Mesendoderm (in vitro differentiated cells): ENCODE data around the gene KIR3DL3.
"Not testable (repeated sequence)": the region's sequence is repeated elsewhere in the genome, so short reads cannot be mapped to it uniquely, and the experiment has no call there.

Experiments
- DNase-seq: peaks from one replicate; pipeline ENCODE4 v3.0.0; 2013
- H2AK5ac ChIP-seq: 2 replicates; pipeline ENCODE4 v1.6.1; 2013; ENCODE audit warnings: low read length, inconsistent platforms
- H2BK120ac ChIP-seq: 2 replicates; pipeline ENCODE4 v1.6.1; 2013; ENCODE audit warnings: low read depth, mild to moderate bottlenecking, low read length, moderate library complexity, mixed read lengths
- H2BK15ac ChIP-seq: replicated peaks from 2 replicates; pipeline ENCODE4 v1.6.1; 2013; ENCODE audit warnings: low read depth, mild to moderate bottlenecking, moderate library complexity
- H2BK5ac ChIP-seq: 2 replicates; pipeline ENCODE4 v1.6.1; 2013; ENCODE audit warnings: low read length, inconsistent platforms
- H3K18ac ChIP-seq: 2 replicates; pipeline ENCODE4 v1.6.1; 2013; ENCODE audit warnings: mild to moderate bottlenecking, low read length, mixed read lengths
- H3K23ac ChIP-seq: one replicate; pipeline ENCODE4 v1.6.1; 2013; ENCODE audit warnings: low read length
- H3K27ac ChIP-seq: 2 replicates; pipeline ENCODE4 v1.5.1; 2013; ENCODE audit warnings: low read depth, mild to moderate bottlenecking, inconsistent platforms, low read length, moderate library complexity
- H3K27me3 ChIP-seq: 2 replicates; pipeline ENCODE4 v1.6.1; 2013; ENCODE audit warnings: low read length, control low read depth, mild to moderate bottlenecking, inconsistent platforms; ENCODE audit not compliant: insufficient read depth, poor library complexity
- H3K36me3 ChIP-seq: 2 replicates; pipeline ENCODE4 v1.6.1; 2013; ENCODE audit warnings: low read length, inconsistent platforms; ENCODE audit not compliant: control insufficient read depth, insufficient read depth
- H3K4ac ChIP-seq: one replicate; pipeline ENCODE4 v1.6.1; 2013; ENCODE audit warnings: low read depth, mild to moderate bottlenecking, low read length, moderate library complexity
- H3K4me1 ChIP-seq: 2 replicates; pipeline ENCODE4 v1.6.1; 2013; ENCODE audit warnings: low read depth, low read length, inconsistent platforms; ENCODE audit not compliant: control insufficient read depth
- H3K4me2 ChIP-seq: 2 replicates; pipeline ENCODE4 v1.6.1; 2013; ENCODE audit warnings: low read length
- H3K4me3 ChIP-seq: 2 replicates; pipeline ENCODE4 v1.5.1; 2013; ENCODE audit warnings: mild to moderate bottlenecking, low read length
- H3K56ac ChIP-seq: one replicate; pipeline ENCODE4 v1.6.1; 2013; ENCODE audit warnings: low read length
- H3K79me1 ChIP-seq: 2 replicates; pipeline ENCODE4 v1.6.1; 2013; ENCODE audit warnings: low read length, inconsistent platforms
- H3K79me2 ChIP-seq: 2 replicates; pipeline ENCODE4 v1.6.1; 2013; ENCODE audit warnings: mild to moderate bottlenecking, low read length; ENCODE audit not compliant: control insufficient read depth, insufficient read depth
- H3K9ac ChIP-seq: 2 replicates; pipeline ENCODE4 v1.6.1; 2013; ENCODE audit warnings: low read length, inconsistent platforms
- H4K5ac ChIP-seq: one replicate; pipeline ENCODE4 v1.6.1; 2013; ENCODE audit warnings: low read length
- H4K8ac ChIP-seq: one replicate; pipeline ENCODE4 v1.6.1; 2013; ENCODE audit warnings: low read depth, mild to moderate bottlenecking, control low read depth, low read length, moderate library complexity
- WGBS: extraction: QIAGEN DNeasy Blood & Tissue Kit; methylation state at CpG from one replicate; pipeline ENCODE4 v1.1.7; 2013; ENCODE audit warnings: low lambda C conversion rate, missing lambda C conversion rate; ENCODE audit not compliant: insufficient coverage; ENCODE audit errors: extremely low coverage; 5-methylcytosine and 5-hydroxymethylcytosine counted together

The KIR3DL3 gene

GRCh38 chr19:54738715-54739114, 14.5 kb downstream of the KIR3DL3 start:
- H3K4me2 ChIP-seq: no peak overlapping the region
- no peak overlapping the region for H2BK120ac ChIP-seq
- no peak overlapping the region for H3K23ac ChIP-seq
- H3K56ac ChIP-seq: no peak overlapping the region
- no peak overlapping the region for H4K5ac ChIP-seq
- H3K4me3 ChIP-seq: no peak overlapping the region
- H3K36me3 ChIP-seq: no peaks in the 10 kb centered on the region
- H3K27me3 ChIP-seq: no peaks in the 10 kb centered on the region
- no CpG with 5 or more reads among the region's 1 CpG for WGBS
- no peaks in the 10 kb centered on the region for H3K79me1 ChIP-seq
- no peak overlapping the region for H3K4ac ChIP-seq
- H3K79me2 ChIP-seq: no peaks in the 10 kb centered on the region
- H2BK15ac ChIP-seq: no peak overlapping the region
- no peak overlapping the region for H3K27ac ChIP-seq
- no peak for DNase-seq
- no peak overlapping the region for H2BK5ac ChIP-seq
- H3K9ac ChIP-seq: no peak overlapping the region
- no peak overlapping the region for H3K18ac ChIP-seq
- no peaks in the 10 kb centered on the region for H3K4me1 ChIP-seq
- H2AK5ac ChIP-seq: no peak overlapping the region
- H4K8ac ChIP-seq: no peak overlapping the region

- no peaks in the 10 kb centered on the region for H3K27me3 ChIP-seq
- H3K23ac ChIP-seq: no peak overlapping the region
- H3K4ac ChIP-seq: no peak overlapping the region
- no peak overlapping the region for H3K4me2 ChIP-seq
- no peak for DNase-seq
- no peak overlapping the region for H2BK120ac ChIP-seq
- no peak overlapping the region for H2AK5ac ChIP-seq
- H3K4me3 ChIP-seq: no peak overlapping the region
- no peak overlapping the region for H4K5ac ChIP-seq
- no peaks in the 10 kb centered on the region for H3K79me1 ChIP-seq
- H3K27ac ChIP-seq: no peak overlapping the region
- H3K18ac ChIP-seq: no peak overlapping the region
- no peak overlapping the region for H3K9ac ChIP-seq
- no peaks in the 10 kb centered on the region for H3K79me2 ChIP-seq
- no peak overlapping the region for H4K8ac ChIP-seq
- H2BK5ac ChIP-seq: no peak overlapping the region
- no peak overlapping the region for H2BK15ac ChIP-seq
- no peaks in the 10 kb centered on the region for H3K36me3 ChIP-seq
- H3K4me1 ChIP-seq: no peaks in the 10 kb centered on the region
- H3K56ac ChIP-seq: no peak overlapping the region
- WGBS: no CpG with 5 or more reads among the region's 13 CpGs
Measured at GRCh38 chr19:54739587-54740497, 15.6 kb downstream of the KIR3DL3 start.

GRCh38 chr19:54741950-54742349, 17.7 kb downstream of the KIR3DL3 start:
- H3K36me3 ChIP-seq, H3K4me3 ChIP-seq, H4K8ac ChIP-seq, H3K79me2 ChIP-seq, H2BK5ac ChIP-seq, H4K5ac ChIP-seq, DNase-seq, H3K9ac ChIP-seq, H3K27ac ChIP-seq, H3K4me1 ChIP-seq, H2BK120ac ChIP-seq, H2AK5ac ChIP-seq, H3K56ac ChIP-seq, H3K27me3 ChIP-seq, H3K4me2 ChIP-seq, H3K79me1 ChIP-seq, H3K4ac ChIP-seq, H3K23ac ChIP-seq, H2BK15ac ChIP-seq, H3K18ac ChIP-seq: not testable (repeated sequence)
- no CpG with 5 or more reads among the region's 5 CpGs for WGBS

- H3K36me3 ChIP-seq, H3K4me2 ChIP-seq, H3K23ac ChIP-seq, H3K18ac ChIP-seq, H3K4ac ChIP-seq, H2BK5ac ChIP-seq, DNase-seq, H3K79me1 ChIP-seq, H3K27ac ChIP-seq, H2BK15ac ChIP-seq, H3K9ac ChIP-seq, H3K27me3 ChIP-seq, H3K56ac ChIP-seq, H2AK5ac ChIP-seq, H4K8ac ChIP-seq, H3K4me3 ChIP-seq, H2BK120ac ChIP-seq, H4K5ac ChIP-seq, H3K79me2 ChIP-seq, H3K4me1 ChIP-seq: not testable (repeated sequence)
- WGBS: no CpG with 5 or more reads among the region's 5 CpGs
Measured at GRCh38 chr19:54744080-54744479, 19.8 kb downstream of the KIR3DL3 start.

GRCh38 chr19:54747614-54748322, 23.5 kb downstream of the KIR3DL3 start:
- not testable (repeated sequence) for H2BK15ac ChIP-seq, H3K4me2 ChIP-seq, H3K27ac ChIP-seq, H3K23ac ChIP-seq, H3K4me3 ChIP-seq, H3K18ac ChIP-seq, H3K4ac ChIP-seq, H4K8ac ChIP-seq, DNase-seq, H3K79me1 ChIP-seq, H2BK5ac ChIP-seq, H2BK120ac ChIP-seq, H3K36me3 ChIP-seq, H3K4me1 ChIP-seq, H3K56ac ChIP-seq, H3K79me2 ChIP-seq, H3K27me3 ChIP-seq, H3K9ac ChIP-seq, H4K5ac ChIP-seq, H2AK5ac ChIP-seq
- no CpG with 5 or more reads among the region's 9 CpGs for WGBS
